Measurements from ENCODE around the gene PNRC1.
"Not testable (repeated sequence)": the region's sequence is repeated elsewhere in the genome, so short reads cannot be mapped to it uniquely, and the experiment has no call there.

The PNRC1 gene

GRCh38 chr6:89037141-89037900, 43.2 kb upstream of the PNRC1 start:
- no peak overlapping the region for H3K4me3 ChIP-seq (ENCODE audit: control insufficient read depth, low read depth, low read length)
- no peak for TF ChIP-seq CTCF (IDR thresholded peaks at IDR 0.05; ENCODE audit: control insufficient read depth, insufficient read depth, low read depth, low read length, missing control alignments)
- no peak for DNase-seq (ENCODE audit: low read depth)

DNA sequence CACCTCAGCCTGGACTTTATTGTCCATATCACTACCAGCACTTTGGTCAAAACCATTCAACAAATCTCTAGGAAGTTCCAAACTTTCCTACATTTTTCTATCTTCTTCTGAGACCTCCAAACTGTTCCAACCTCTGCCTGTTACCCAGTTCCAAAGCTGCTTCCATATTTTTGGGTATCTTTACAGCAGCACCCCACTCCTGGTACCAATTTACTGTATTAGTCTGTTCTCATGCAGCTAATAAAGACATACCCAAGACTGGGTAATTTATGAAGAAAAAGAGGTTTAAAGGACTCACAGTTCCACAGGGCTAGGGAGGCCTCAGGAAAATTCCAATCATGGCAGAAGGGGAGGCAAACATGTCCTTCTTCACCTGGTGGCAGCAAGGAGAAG, 42.7 kb upstream of the PNRC1 start:
- not testable (repeated sequence) for H3K4me3 ChIP-seq (ENCODE audit: control insufficient read depth, low read depth, low read length); DNase-seq (ENCODE audit: low read depth)

GRCh38 chr6:89042664-89043063, 37.9 kb upstream of the PNRC1 start:
- TF ChIP-seq CTCF (IDR thresholded peaks at IDR 0.05; ENCODE audit: control insufficient read depth, insufficient read depth, low read depth, low read length, missing control alignments), result no peak
- H3K4me3 ChIP-seq (ENCODE audit: control insufficient read depth, low read depth, low read length), result no peak overlapping the region
- no peak for DNase-seq (ENCODE audit: low read depth)

DNA sequence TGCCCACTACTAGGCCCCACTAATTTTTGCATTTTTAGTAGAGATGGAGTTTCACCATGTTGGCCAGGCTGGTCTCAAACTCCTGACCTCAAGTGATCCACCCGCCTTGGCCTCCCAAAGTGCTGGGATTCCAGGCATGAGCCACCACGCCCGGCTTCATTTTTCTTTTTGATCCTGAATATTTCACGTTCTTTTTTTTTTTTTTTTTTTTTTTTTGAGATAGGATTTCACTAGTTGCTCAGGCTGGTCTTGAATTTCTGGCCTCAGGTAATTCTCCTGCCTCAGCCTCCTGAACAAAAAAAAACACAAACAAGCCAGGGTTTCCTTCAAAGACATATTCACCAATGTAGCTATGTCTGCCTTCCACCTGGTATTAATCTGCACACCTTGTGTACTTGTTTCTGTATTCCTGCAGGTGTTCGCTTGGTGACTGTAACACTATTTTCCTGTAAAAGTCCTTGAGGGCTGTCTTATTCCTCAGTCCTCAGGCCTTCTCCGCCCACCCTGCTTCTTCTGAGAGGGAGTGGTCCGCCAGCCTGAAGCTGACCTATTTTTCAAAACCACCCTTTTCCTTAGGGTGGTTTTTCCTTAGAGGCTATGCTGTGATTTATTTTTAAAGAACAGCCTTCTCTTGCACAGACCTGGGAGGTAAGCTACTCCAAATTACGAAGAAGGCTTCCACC, 36.1 kb upstream of the PNRC1 start:
- DNase-seq (ENCODE audit: low read depth), result no peak
- no peak overlapping the region for H3K4me3 ChIP-seq (ENCODE audit: control insufficient read depth, low read depth, low read length)
- TF ChIP-seq CTCF (IDR thresholded peaks at IDR 0.05; ENCODE audit: control insufficient read depth, insufficient read depth, low read depth, low read length, missing control alignments), result no peak

DNA sequence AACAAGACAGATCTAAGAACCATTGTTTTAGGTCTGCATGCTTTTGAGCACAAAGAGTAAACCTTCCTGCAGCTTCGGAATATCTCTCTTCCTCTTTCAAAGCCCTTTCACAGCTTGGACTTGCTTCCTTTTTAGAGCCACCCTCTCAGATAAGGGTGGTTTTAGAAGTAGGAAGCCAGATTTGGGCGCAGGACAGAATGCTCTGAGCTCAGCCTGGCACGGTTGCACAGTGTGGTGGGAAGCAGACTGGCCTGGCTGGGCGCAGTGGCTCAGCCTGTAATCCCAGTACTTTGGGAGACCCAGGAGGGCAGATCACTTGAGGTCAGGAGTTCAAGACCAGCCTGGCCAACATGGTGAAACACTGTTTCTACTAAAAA, 35.6 kb upstream of the PNRC1 start:
- no peak for TF ChIP-seq CTCF (IDR thresholded peaks at IDR 0.05; ENCODE audit: control insufficient read depth, insufficient read depth, low read depth, low read length, missing control alignments)
- DNase-seq (ENCODE audit: low read depth), result no peak
- no peak overlapping the region for H3K4me3 ChIP-seq (ENCODE audit: control insufficient read depth, low read depth, low read length)

DNA sequence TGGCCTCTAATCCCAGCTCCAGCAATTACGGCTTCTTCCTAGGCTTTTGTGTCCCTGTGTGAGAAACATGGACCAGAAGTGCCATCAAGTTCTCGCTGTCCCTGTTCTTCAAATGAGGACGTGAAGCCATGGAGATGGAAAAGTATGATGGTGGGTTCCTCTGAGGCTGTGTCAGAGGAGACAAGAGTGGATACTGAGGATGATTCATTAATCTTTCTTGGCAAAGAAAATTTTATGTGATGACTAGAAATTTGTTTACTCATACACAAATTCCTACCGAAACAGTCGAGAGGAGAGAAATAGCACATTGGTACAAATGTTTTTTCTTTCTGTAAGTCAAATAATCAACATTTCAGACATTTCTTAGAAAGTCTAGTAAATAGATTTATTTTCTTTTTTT, 35.0 kb upstream of the PNRC1 start:
- TF ChIP-seq CTCF (IDR thresholded peaks at IDR 0.05; ENCODE audit: control insufficient read depth, insufficient read depth, low read depth, low read length, missing control alignments), result no peak
- no peak for DNase-seq (ENCODE audit: low read depth)

GRCh38 chr6:89047473-89047872, 33.1 kb upstream of the PNRC1 start:
- no peak for TF ChIP-seq CTCF (IDR thresholded peaks at IDR 0.05; ENCODE audit: control insufficient read depth, insufficient read depth, low read depth, low read length, missing control alignments)
- no peak overlapping the region for H3K4me3 ChIP-seq (ENCODE audit: control insufficient read depth, low read depth, low read length)
- DNase-seq (ENCODE audit: low read depth), result no peak

More for the DNA sequence above, 35.0 kb upstream of the PNRC1 start:
- no peak overlapping the region for H3K4me3 ChIP-seq (ENCODE audit: control insufficient read depth, low read depth, low read length)

Measured in AG09309 (cell line).